K562 (cell line): ENCODE results near the gene SLC7A9. TPM values are rescaled to one million over a fixed set of nuclear protein-coding genes. Genes with fewer than 3 reads are reported as not detected.

Source experiments
- ATAC-seq: fragments of 200-7000 bp; cut with Tn5 transposase; 3 replicates; pipeline ENCODE4 v1.9.1; 2020; ENCODE audit warnings: moderate library complexity
- BruUV-seq: library from RNA; stranded (reverse); fragments of 400-500 nt; replicated peaks from 2 replicates; lab custom pipeline; 2021; lab: Mats Ljungman, UMichigan
- CTCF ChIA-PET: fragments of 300-600 bp; formaldehyde crosslinking; extraction: SDS; loops from one replicate; lab custom pipeline; 2021; ENCODE audit warnings: low intra/inter-chr PET ratio; lab: Yijun Ruan, JAX
- POLR2A ChIA-PET: fragments of 300-600, 350-650 bp; sonication (Branson Sonifier 250); formaldehyde crosslinking; extraction: SDS; loops from one replicate; lab custom pipeline; 2021; ENCODE audit warnings: antibody characterized with exemption, inconsistent platforms; lab: Yijun Ruan, JAX
- DNase-seq, 4 experiments: peaks; one replicate each; pipeline versions ENCODE4 v3.0.0 to v3.0.0-alpha.2; 2011 to 2018; ENCODE audit warnings: low spot score in 3 of 4, mixed read lengths in 3 of 4; ENCODE audit errors: extremely low read depth in 1 of 4
- FAIRE-seq: peaks from 2 replicates; lab custom pipeline; 2011; peaks lifted over from hg19 to GRCh38; lab: Jason Lieb, UNC
- H2AFZ ChIP-seq: 2 replicates; pipeline ENCODE4 v1.6.0; 2011; ENCODE audit warnings: low read depth, low read length, control low read depth, inconsistent platforms
- H3K27ac ChIP-seq: fragments of 200-600 bp; 3 replicates; pipeline ENCODE4 v1.8.0; 2011; ENCODE audit warnings: low read depth, mild to moderate bottlenecking, control low read depth, inconsistent platforms, low read length, moderate library complexity, mixed read lengths; ENCODE audit errors: extremely low read depth
- H3K27me3 ChIP-seq, 2 experiments: fragments of 300-600 bp in 1 of 2; 2 replicates in 1 of 2; 3 replicates in 1 of 2; pipeline versions ENCODE4 v1.6.0 to v1.8.0; 2011; ENCODE audit warnings: inconsistent platforms in 2 of 2, low read length in 2 of 2, mild to moderate bottlenecking in 1 of 2, mixed read lengths in 1 of 2, moderate library complexity in 1 of 2; ENCODE audit not compliant: control insufficient read depth in 2 of 2, insufficient read depth in 2 of 2
- H3K36me3 ChIP-seq: fragments of 300-600 bp; 3 replicates; pipeline ENCODE4 v1.8.0; 2011; ENCODE audit warnings: mild to moderate bottlenecking, low read length, inconsistent platforms; ENCODE audit not compliant: control insufficient read depth, insufficient read depth
- H3K4me1 ChIP-seq, 2 experiments: fragments of 200-600 bp in 1 of 2; replicated peaks in 1 of 2; 2 replicates in 1 of 2; 3 replicates in 1 of 2; pipeline versions ENCODE4 v1.5.1 to v1.8.0; 2011; ENCODE audit warnings: inconsistent platforms in 2 of 2, low read length in 2 of 2, mild to moderate bottlenecking in 1 of 2, mixed read lengths in 1 of 2, moderate library complexity in 1 of 2; ENCODE audit not compliant: control insufficient read depth in 2 of 2, insufficient read depth in 2 of 2
- H3K4me2 ChIP-seq: 2 replicates; pipeline ENCODE4 v1.6.1; 2011; ENCODE audit warnings: low read length, control low read depth, inconsistent platforms, mixed read lengths; ENCODE audit not compliant: insufficient read depth
- H3K4me3 ChIP-seq: fragments of 200-600 bp; sonication (generic), shearing (Covaris generic); 2 replicates; pipeline ENCODE4 v1.5.1; 2016; ENCODE audit warnings: control low read depth, inconsistent platforms
- H3K79me2 ChIP-seq: fragments of 200-600 bp; 3 replicates; pipeline ENCODE4 v1.8.0; 2011; ENCODE audit warnings: low read length, inconsistent platforms; ENCODE audit not compliant: control insufficient read depth, insufficient read depth
- H3K9ac ChIP-seq, 2 experiments: 2 replicates each; pipeline versions ENCODE4 v1.6.0 to v1.6.1; 2011; ENCODE audit warnings: low read depth in 2 of 2, low read length in 2 of 2, control low read depth in 1 of 2, inconsistent platforms in 1 of 2, mild to moderate bottlenecking in 1 of 2, mixed read lengths in 1 of 2; ENCODE audit not compliant: insufficient read depth in 1 of 2
- H3K9me1 ChIP-seq: one replicate; pipeline ENCODE4 v1.6.0; 2011; ENCODE audit warnings: inconsistent platforms, mild to moderate bottlenecking, low read length, moderate library complexity; ENCODE audit not compliant: control insufficient read depth, insufficient read depth
- H3K9me3 ChIP-seq: replicated peaks from 2 replicates; pipeline ENCODE4 v1.5.1; 2011; ENCODE audit warnings: low read depth, low read length, inconsistent platforms; ENCODE audit not compliant: control insufficient read depth, insufficient read depth
- H4K20me1 ChIP-seq: replicated peaks from 2 replicates; pipeline ENCODE4 v1.6.1; 2011; ENCODE audit warnings: low read length, inconsistent platforms, mixed read lengths; ENCODE audit not compliant: control insufficient read depth, insufficient read depth
- CBFA2T2 ChIP-seq: fragments of 450-650 bp; conservative IDR thresholded peaks from 2 replicates; pipeline ENCODE4 v1.6.1; 2017; ENCODE audit warnings: mild to moderate bottlenecking
- ELF4 ChIP-seq: fragments of 450-650 bp; formaldehyde crosslinking; IDR thresholded peaks from 2 replicates; pipeline ENCODE4 v1.4.0; 2022; ENCODE audit warnings: missing genetic modification characterization
- ERF ChIP-seq: fragments of 450-650 bp; formaldehyde crosslinking; IDR thresholded peaks from 2 replicates; pipeline ENCODE4 v1.4.0; 2020; ENCODE audit warnings: mild to moderate bottlenecking, mixed read lengths
- KDM1A ChIP-seq, 2 experiments: fragments of 450-650 bp; IDR thresholded peaks; 2 replicates each; pipeline ENCODE4 v1.6.1; 2016; ENCODE audit warnings: mild to moderate bottlenecking in 2 of 2
- MBD2 ChIP-seq: sonication (generic); IDR thresholded peaks from 2 replicates; pipeline ENCODE4 v1.6.1; 2016; ENCODE audit warnings: low read depth, borderline replicate concordance
- PTRF ChIP-seq: fragments of 450-650 bp; IDR thresholded peaks from 2 replicates; pipeline ENCODE4 v1.6.1; 2016; ENCODE audit warnings: mild to moderate bottlenecking, missing genetic modification characterization, missing compliant biosample characterization
- RB1 ChIP-seq: fragments of 450-650 bp; IDR thresholded peaks from 2 replicates; pipeline ENCODE4 v1.6.1; 2017; ENCODE audit warnings: low read depth, mild to moderate bottlenecking
- RHOXF2B ChIP-seq: fragments of 250-450 bp; sonication (Bioruptor Pico); conservative IDR thresholded peaks from 2 replicates; pipeline ENCODE4 v1.5.1; 2021
- SMARCE1 ChIP-seq: fragments of 450-650 bp; IDR thresholded peaks from 2 replicates; pipeline ENCODE4 v1.7.1; 2016; ENCODE audit warnings: mild to moderate bottlenecking
- SREBF2 ChIP-seq: sonication (generic); formaldehyde crosslinking; IDR thresholded peaks from 2 replicates; pipeline ENCODE4 v1.4.0; 2020; ENCODE audit warnings: mild to moderate bottlenecking, missing genetic modification reagents
- SRF ChIP-seq, 2 experiments: fragments of 250-450, 450-650 bp in 1 of 2; sonication (Bioruptor Pico) in 1 of 2; sonication (generic) in 1 of 2; formaldehyde crosslinking; IDR thresholded peaks; 2 replicates each; pipeline versions ENCODE4 v1.5.0 to v1.5.1; 2020 to 2022; ENCODE audit warnings: mild to moderate bottlenecking in 1 of 2, missing genetic modification reagents in 1 of 2
- ZKSCAN8 ChIP-seq: fragments of 200-800 bp; sonication (Bioruptor generic); IDR thresholded peaks from 2 replicates; pipeline ENCODE4 v1.6.1; 2016; ENCODE audit warnings: missing genetic modification characterization, missing compliant biosample characterization
- ZNF263 ChIP-seq: sonication (generic); formaldehyde crosslinking; IDR thresholded peaks from 2 replicates; pipeline ENCODE4 v1.8.0; 2022; ENCODE audit warnings: mild to moderate bottlenecking, missing genetic modification reagents, borderline replicate concordance
- ZNF699 ChIP-seq: fragments of 250-450 bp; sonication (Bioruptor Pico); IDR thresholded peaks from 2 replicates; pipeline ENCODE4 v1.8.0; 2021; ENCODE audit warnings: mild to moderate bottlenecking, moderate library complexity; ENCODE audit not compliant: insufficient replicate concordance
- WGBS: fragments of 100-300 bp; shearing (Covaris generic); methylation state at CpG from one replicate; pipeline ENCODE4 v1.1.6; 2016; ENCODE audit warnings: low coverage, mixed read lengths; ENCODE audit not compliant: insufficient coverage; ENCODE audit errors: missing lambda C conversion rate; 5-methylcytosine and 5-hydroxymethylcytosine counted together
- in situ Hi-C: fragments of 300-500 bp; cut with MboI; formaldehyde crosslinking; loops from 4 replicates; pipeline ENCODE4 v1.15.0; 2018; ENCODE audit warnings: inconsistent platforms, mixed read lengths
- intact Hi-C: fragments of 100-400 bp; cut with micrococcal nuclease; formaldehyde crosslinking; loops from 2 replicates; pipeline ENCODE4 v1.14.2; 2022
- polyA plus RNA-seq, 8 experiments: library from polyadenylated mRNA; depleted of rRNA in 4 of 8; stranded (reverse) in 5 of 8; unstranded in 3 of 8; fragments of >200 nt; fragmentation: Nextera tagmentation in 2 of 8; fragmentation: Illumina TruSeq in 1 of 8; extraction: Ambion mirVana in 2 of 8; extraction: Trizol in 1 of 8; gene quantifications; 2 replicates each; pipeline versions ENCODE4 v1.2.1 to v1.2.3, GENCODE V29; 2011 to 2014; ENCODE audit warnings: inconsistent platforms in 1 of 8, missing spikeins in 1 of 8
- total RNA-seq, 7 experiments: library from RNA; depleted of rRNA in 6 of 7; stranded (reverse); fragments of >200 nt in 6 of 7; fragmentation: Illumina TruSeq in 2 of 7; extraction: Trizol in 2 of 7; gene quantifications; 2 replicates each; pipeline versions ENCODE4 v1.2.1 to v1.2.3, GENCODE V29; 2011 to 2021; ENCODE audit warnings: low replicate concordance in 1 of 7
- TF ChIP-seq, protein P1 (sequence below), 2 experiments: IDR thresholded peaks; 2 replicates each; pipeline ENCODE4 v1.6.1; 2011; ENCODE audit warnings: borderline replicate concordance in 1 of 2, control low read depth in 1 of 2, low read depth in 1 of 2, low read length in 1 of 2, mild to moderate bottlenecking in 1 of 2, mixed read lengths in 1 of 2, moderate library complexity in 1 of 2; ENCODE audit not compliant: insufficient read depth in 1 of 2, insufficient read length in 1 of 2, poor library complexity in 1 of 2, severe bottlenecking in 1 of 2; ENCODE audit errors: extremely low read depth in 1 of 2
- TF ChIP-seq, protein P2 (sequence below), 2 experiments: fragments of 450-650 bp in 1 of 2; sonication (generic) in 1 of 2; formaldehyde crosslinking in 1 of 2; IDR thresholded peaks in 1 of 2; conservative IDR thresholded peaks in 1 of 2; 2 replicates each; pipeline versions ENCODE4 v1.6.1 to v1.8.1; 2016 to 2023; ENCODE audit warnings: mild to moderate bottlenecking in 2 of 2, moderate library complexity in 2 of 2, inconsistent platforms in 1 of 2, missing genetic modification reagents in 1 of 2
- TF ChIP-seq, protein P3 (sequence below): sonication (generic); formaldehyde crosslinking; IDR thresholded peaks from 2 replicates; pipeline ENCODE4 v1.5.0; 2020; ENCODE audit warnings: missing genetic modification reagents

Gene SLC7A9
- total and polyA plus RNA-seq, 9 of the 15 experiments (the other 6 are each of a cell fraction or from before 2014, with no cell fraction given), result not detected

- intact Hi-C loops, result no loop called here
- in situ Hi-C loops, result no loop called here
- Histone ChIP-seq H3K36me3 (no peaks in the 10 kb centered on the region), H3K4me2 (no peak overlapping the region), H3K9ac (no peak overlapping the region), H3K4me1 (peaks cover 0 to 9% of the 10 kb centered on the region in 2 experiments; a peak in 1 of 5 replicates), H2AFZ (no peak overlapping the region), H3K27me3 (no peaks in the 10 kb centered on the region), H4K20me1 (no peaks in the 10 kb centered on the region), H3K79me2 (no peaks in the 10 kb centered on the region)
- BruUV-seq, result no TSS peak
- ChIA-PET POLR2A (no interaction called here), CTCF (no interaction called here)
- no peak for FAIRE-seq
- ATAC-seq, result no peak
- DNase-seq, result no peak
- 49% methylated on average over 7 of the region's 7 CpGs for WGBS
- TF ChIP-seq RB1 (no peak), CBFA2T2 (no peak), ERF (CRISPR knock-in tag) (no peak), ELF4 (CRISPR knock-in tag) (no peak), KDM1A (IDR thresholded peaks at IDR 0.05) (no peak), SRF (CRISPR knock-in tag; IDR thresholded peaks at IDR 0.05) (no peak), ZNF263 (no peak), SMARCE1 (no peak), ZNF699 (CRISPR knock-in tag) (no peak), RHOXF2B (CRISPR knock-in tag) (no peak), SREBF2 (CRISPR knock-in tag) (no peak), ZKSCAN8 (no peak), MBD2 (no peak), PTRF (tag) (no peak)
- TF ChIP-seq, protein P1, sequence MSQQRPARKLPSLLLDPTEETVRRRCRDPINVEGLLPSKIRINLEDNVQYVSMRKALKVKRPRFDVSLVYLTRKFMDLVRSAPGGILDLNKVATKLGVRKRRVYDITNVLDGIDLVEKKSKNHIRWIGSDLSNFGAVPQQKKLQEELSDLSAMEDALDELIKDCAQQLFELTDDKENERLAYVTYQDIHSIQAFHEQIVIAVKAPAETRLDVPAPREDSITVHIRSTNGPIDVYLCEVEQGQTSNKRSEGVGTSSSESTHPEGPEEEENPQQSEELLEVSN (IDR thresholded peaks at IDR 0.05; ENCODE audit: borderline replicate concordance in 1 of 2, extremely low read depth in 1 of 2, insufficient read depth in 1 of 2, insufficient read length in 1 of 2, low read depth in 1 of 2, low read length in 1 of 2, poor library complexity in 1 of 2, severe bottlenecking in 1 of 2), result no peak
- TF ChIP-seq, protein P2, sequence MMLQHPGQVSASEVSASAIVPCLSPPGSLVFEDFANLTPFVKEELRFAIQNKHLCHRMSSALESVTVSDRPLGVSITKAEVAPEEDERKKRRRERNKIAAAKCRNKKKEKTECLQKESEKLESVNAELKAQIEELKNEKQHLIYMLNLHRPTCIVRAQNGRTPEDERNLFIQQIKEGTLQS (IDR thresholded peaks at IDR 0.05), result no peak
- TF ChIP-seq, protein P2 (CRISPR knock-in tag; conservative IDR thresholded peaks at IDR 0.05), result no peak
- TF ChIP-seq, protein P3, sequence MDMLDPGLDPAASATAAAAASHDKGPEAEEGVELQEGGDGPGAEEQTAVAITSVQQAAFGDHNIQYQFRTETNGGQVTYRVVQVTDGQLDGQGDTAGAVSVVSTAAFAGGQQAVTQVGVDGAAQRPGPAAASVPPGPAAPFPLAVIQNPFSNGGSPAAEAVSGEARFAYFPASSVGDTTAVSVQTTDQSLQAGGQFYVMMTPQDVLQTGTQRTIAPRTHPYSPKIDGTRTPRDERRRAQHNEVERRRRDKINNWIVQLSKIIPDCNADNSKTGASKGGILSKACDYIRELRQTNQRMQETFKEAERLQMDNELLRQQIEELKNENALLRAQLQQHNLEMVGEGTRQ (CRISPR knock-in tag), result no peak
- TF ChIP-seq, all 486 proteins: peak for 0
- H3K9me1 ChIP-seq, result no peaks in the 10 kb centered on the region
- H3K9me3 ChIP-seq, result no peaks in the 10 kb centered on the region
- no peak overlapping the region for H3K4me3 ChIP-seq
- no peak overlapping the region for H3K27ac ChIP-seq
Observed at GRCh38 chr19:32908641-32909190, 39.1 kb upstream of the SLC7A9 start.
